Measurements from ENCODE around the gene FLT4. TPM values are rescaled to one million over a fixed set of nuclear protein-coding genes. Genes with fewer than 3 reads are reported as not detected.

The FLT4 gene
- total RNA-seq, 1 donor from 2014 or later: 203 TPM

DNA sequence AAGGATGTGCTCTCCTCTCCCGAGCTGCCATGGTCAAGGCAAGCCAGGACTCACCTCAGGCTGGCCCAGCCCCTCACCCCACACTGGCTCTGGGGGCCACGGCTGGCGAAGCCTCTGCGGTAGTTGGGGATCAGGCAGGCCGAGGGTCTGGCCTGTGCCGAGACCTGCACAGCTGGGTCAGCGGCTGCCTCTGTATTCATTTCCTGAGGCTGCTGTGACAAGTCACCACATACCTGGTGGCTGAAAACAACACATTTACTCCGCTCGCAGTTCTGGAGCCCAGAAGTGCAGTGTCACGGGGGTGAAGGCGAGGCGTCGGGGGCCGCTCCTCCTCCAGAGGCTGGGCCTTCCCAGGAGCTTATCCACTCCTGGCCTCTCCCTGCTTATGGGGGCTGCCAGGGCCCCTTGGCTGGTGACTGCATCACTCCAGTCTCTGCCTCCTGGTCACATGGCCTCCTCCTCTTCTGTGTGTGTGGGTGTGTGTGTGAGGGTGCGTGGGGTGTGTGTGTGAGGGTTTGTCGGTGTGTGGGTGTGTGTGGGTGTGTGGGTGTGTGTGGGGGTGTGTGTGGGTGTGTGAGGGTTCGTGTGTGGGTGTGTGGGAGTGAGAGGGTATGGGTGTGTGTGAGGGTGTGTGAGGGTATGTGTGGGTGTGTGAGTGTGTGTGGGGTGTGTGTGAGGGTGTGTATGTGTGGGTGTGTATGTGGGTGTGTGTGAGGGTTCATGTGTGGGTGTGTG lies 54.9 kb downstream of the FLT4 start:
- DNase-seq (ENCODE audit: extremely low read depth, low read depth, low spot score): no peak

DNA sequence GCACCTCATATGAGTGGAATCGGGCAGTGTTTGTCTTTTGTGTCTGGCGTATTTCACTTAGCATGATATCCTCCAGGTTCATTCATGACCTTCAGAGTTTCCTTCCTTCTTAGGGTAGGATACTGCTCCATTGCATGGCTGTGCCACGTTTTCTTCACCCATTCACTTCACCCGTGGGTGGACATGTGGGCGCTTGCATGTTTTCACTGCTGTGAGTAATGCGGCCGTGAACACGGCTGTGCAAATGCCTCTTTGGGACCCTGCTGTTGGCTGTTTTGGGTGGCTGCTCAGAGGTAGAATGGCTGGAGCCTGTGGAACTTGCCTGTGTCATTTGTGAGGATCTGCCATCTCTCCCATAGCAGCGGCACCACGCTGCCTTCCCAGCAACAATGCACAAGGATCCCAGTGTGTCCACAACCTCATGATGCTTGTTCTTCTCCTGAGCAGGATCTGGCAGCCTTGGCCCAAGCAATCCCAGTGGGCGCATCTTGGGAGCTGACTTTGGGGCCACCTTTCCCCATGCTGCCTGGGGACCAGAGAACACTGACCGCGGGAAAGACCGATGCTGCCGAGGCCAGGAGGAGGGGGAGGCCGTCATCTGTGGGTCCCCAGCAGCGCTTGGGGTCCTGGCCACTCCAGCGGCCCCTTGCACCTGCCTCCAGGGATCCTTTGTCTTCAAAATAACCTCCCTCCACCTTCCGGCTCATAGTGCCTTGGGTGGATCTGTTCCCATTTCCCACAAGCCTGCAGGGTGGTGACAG lies 55.8 kb downstream of the FLT4 start:
- no peak for DNase-seq (ENCODE audit: extremely low read depth, low read depth, low spot score)

- DNase-seq (ENCODE audit: extremely low read depth, low read depth, low spot score): no peak
Observed at GRCh38 chr5:180592176-180592575, 57.2 kb downstream of the FLT4 start.

- no peak for DNase-seq (ENCODE audit: extremely low read depth, low read depth, low spot score)
Observed at GRCh38 chr5:180591311-180591887, 58.0 kb downstream of the FLT4 start, which contains the start of gene SCGB3A1. TSS of gene SCGB3A1 (minus strand) at chr5:180591499. CDS start at chr5:180591462, 37 bp downstream.

DNA sequence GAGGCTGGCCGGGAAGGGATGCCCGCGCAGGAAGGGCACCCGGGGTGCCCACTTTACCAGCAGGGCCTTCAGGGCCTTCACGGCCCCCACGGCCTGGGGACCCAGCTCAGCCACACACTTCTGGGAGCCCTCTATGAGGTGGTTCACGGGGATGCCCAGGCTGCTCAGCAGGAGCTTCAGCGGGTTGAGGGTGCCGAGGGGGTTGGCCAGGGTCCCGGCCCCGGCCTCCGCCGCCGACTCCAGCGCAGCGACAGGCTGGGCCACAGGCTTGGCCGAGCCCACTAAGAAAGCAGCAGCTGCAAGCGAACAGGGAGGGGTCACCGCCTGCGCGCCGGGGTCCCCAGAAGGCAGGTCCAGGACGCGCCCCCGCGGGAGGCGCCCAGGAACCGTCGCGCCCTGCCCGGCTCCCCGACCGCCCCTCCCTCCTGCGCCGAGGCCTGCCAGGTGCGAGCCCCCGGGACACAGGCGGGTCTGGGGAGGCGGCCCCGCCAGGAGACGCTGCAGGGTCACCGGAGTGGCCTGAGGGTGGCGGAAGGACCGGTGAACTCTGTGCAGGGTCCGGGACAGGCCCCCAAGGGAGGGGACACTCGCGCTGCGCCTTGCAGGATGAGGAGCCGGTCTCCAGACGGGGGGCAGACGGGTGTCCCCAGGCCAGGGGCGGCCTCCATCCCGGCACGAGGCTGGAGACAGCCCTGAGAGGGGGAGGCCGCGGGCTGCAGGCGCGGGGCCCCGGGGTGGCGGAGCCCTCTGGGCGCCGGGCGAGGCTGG lies 58.7 kb downstream of the FLT4 start:
- DNase-seq (ENCODE audit: extremely low read depth, low read depth, low spot score): no peak

DNA sequence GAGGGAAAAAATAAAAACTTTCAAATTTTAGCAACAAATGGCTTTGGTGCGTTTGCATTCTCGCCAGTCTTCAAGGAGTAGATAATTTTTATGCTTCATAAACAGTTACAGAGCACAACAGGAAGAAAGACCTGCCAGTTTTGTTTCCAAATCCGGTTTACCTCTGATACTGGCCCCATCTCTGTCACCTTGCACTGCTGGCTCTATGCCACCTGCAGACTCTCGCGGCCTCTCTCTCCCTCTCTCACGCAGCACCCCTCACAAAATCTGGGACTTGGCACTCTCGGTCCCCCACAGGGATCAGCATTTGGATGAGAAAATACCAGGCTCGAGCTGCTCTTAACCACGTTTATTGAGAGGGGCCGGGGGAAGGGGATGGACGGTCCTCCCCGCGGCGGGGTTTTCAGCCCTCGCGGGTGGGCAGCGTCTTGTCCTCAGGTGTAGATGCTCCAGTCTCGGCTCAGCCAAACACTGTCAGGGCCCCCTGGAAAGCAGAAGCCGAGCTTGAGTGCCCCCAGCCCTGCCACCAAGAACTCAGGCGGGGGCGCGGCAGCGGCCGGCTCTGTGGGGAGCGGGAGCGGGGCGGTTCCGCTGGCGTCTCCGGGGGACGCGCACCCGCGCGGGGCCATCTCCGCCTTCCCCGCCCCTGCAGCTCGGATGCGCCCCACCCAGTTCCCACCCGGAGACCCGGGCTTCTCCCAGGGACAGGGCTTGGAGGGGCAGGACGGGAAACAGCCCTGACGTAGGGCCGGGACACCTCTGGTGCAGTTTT lies 59.4 kb downstream of the FLT4 start:
- no peak for DNase-seq (ENCODE audit: extremely low read depth, low read depth, low spot score)

DNA sequence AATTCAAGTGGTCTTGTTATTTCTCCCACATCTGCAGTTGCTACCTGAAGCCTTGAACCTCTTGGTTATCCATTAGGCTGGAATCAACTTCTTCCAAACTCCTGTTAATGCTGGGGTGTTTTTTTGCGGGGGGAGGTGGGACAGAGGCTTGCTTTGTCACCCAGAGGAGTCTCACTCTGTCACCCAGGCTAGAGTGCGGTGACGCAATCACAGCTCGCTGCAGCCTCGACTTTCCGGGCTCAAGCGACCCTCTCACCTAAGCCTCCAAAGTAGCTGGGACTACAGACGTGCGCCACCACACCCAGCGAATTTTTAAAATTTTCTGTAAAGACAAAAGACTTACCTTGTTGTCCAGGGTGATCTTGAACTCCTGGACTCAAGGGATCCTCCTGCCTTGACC lies 62.5 kb downstream of the FLT4 start:
- no peak for DNase-seq (ENCODE audit: extremely low read depth, low read depth, low spot score)

- DNase-seq (ENCODE audit: extremely low read depth, low read depth, low spot score): no peak
Observed at GRCh38 chr5:180586204-180586603, 63.2 kb downstream of the FLT4 start.

GRCh38 chr5:180583738-180584137 lies 65.7 kb downstream of the FLT4 start:
- no peak for DNase-seq (ENCODE audit: extremely low read depth, low read depth, low spot score)

GRCh38 chr5:180580681-180581080 lies 68.7 kb downstream of the FLT4 start:
- DNase-seq (ENCODE audit: extremely low read depth, low read depth, low spot score): no peak

DNA sequence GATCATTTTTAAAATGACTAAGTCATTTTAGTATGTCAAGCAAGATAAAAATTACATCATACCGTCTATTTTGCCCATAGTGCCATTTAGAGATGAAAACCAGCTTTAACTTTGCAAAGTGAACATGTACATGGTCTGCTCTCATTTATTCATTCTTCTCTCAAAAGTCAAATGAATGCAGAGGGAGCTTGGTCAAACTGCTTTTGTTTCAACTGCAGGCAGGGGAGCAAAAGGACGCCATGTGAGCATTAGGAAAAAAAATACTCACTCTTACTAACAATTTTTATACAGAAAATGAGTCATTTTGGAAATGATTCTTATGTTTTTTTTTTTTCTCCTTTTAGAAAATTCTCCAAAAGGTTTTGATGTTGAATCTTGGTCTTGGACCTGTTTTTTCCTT lies 73.8 kb downstream of the FLT4 start:
- no peak for DNase-seq (ENCODE audit: extremely low read depth, low read depth, low spot score)

DNA sequence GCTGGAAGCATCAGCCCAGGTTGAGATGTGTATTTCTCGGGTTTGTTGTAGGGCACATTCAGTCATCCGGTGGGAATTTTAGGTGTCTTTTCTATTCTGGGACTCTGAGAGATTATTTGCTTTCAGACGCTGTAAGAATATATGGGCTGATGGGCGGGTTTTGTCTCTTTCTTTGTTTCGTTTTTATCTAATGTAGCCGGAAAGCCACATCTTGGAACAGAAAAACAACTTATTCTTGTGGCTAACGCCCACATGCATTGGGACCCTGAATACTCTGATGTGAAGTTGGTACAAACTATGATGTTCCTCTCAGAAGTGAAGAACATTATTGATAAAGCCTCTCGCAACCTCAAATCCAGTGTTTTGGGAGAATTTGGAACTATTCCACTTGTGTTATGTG lies 80.5 kb downstream of the FLT4 start:
- no peak for DNase-seq (ENCODE audit: extremely low read depth, low read depth, low spot score)

GRCh38 chr5:180563994-180564393 lies 85.4 kb downstream of the FLT4 start:
- DNase-seq (ENCODE audit: extremely low read depth, low read depth, low spot score): no peak

- no peak for DNase-seq (ENCODE audit: extremely low read depth, low read depth, low spot score)
Observed at GRCh38 chr5:180558232-180558631, 91.2 kb downstream of the FLT4 start.

DNA sequence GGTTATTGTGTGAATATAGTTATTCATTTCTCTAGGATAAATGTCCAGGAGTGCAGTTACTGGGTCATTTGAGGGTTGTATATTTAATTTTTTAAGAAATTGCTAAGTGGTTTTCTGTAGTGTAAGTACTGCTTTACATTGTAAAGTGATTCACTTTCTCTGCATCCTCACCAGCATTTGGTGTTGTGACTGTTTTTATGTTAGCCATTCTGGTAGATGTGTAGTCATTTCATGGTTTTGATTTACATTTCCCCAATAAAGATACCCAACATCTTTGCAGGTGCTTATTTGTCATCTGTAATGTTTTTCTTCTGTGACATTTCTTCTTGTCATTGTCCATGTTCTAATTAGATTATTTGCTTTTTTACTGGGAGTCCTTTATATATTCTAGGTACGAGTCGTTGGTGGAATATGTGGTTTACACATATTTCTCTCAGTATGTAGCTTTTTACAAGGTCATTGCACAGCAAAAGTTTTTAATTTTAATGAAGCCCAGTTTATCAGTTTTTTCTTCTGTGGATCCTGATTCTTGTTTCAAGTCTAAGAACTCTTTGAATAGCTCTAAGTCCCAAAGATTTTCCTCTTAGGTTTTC lies 92.1 kb downstream of the FLT4 start:
- no peak for DNase-seq (ENCODE audit: extremely low read depth, low read depth, low spot score)

DNA sequence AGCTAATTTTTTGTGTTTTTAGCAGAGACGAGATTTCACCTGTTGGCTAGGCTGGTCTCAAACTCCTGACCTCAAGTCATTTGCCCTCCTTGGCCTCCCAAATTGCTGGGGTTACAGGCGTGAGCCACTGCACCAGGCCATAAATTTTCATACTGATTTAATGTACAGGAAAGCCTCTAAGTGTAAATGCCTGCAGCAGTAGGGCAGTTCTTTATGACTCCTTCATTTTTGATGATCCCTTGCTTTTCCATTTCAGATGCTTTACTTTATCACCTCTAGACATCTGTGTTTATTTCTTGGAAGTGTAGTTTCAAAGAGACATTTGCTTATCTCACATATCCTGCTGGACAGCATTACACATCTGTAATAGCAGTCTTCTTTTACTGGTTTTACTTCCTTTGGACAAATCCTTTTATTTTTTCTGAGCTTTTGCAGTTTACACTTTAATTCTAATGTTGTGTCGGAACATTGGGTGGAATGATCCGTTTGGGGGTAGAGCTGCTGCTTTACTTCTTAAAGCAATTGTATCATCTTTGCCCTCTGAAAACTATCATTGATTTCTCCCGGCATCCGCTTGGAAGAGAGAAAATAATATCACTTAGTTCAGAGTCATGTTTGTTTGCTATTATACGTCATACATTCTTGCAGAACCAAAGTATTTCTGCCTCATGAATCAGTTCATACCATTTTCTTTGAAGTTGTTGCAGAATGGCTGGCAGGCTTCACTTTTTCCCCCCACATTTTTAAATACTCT lies 94.1 kb downstream of the FLT4 start:
- DNase-seq (ENCODE audit: extremely low read depth, low read depth, low spot score): no peak

DNA sequence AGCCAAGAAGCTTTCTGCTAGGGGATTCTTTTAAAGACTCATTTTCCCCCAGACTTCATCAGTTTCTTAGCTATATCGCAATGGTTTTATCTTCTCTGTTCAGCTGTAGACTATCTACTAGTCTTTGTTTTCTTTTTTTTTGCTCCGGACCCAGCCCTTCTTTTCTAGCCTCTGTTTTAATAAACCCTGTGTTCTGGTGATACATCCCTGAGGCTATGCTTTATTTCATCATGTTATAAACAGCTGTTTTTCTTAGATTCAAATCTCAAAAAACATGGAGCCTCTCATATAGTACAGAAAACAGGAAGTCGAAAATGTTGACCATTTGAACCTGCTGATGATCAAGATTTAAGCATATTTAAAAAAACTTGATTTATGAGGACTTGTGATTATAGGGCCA lies 95.9 kb downstream of the FLT4 start:
- DNase-seq (ENCODE audit: extremely low read depth, low read depth, low spot score): no peak
